Parathyroid adenoma (tissue), 2 donors: ENCODE measurements around the gene STPG4.

Source experiments
- H2AFZ ChIP-seq: fragments of 300-600 bp; sonication (generic); one replicate; pipeline ENCODE4 v1.7.0; 2017; ENCODE audit warnings: antibody characterized with exemption, mild to moderate bottlenecking
- H3K27ac ChIP-seq: fragments of 300-600 bp; sonication (generic); one replicate; pipeline ENCODE4 v1.7.0; 2017
- H3K27me3 ChIP-seq: fragments of 300-600 bp; sonication (generic); one replicate; pipeline ENCODE4 v1.7.0; 2017; ENCODE audit warnings: low read length; ENCODE audit not compliant: control insufficient read depth, insufficient read depth
- H3K36me3 ChIP-seq: fragments of 300-600 bp; sonication (generic); one replicate; pipeline ENCODE4 v1.7.0; 2017; ENCODE audit warnings: low read length; ENCODE audit not compliant: control insufficient read depth, insufficient read depth
- H3K4me1 ChIP-seq: fragments of 300-600 bp; sonication (generic); one replicate; pipeline ENCODE4 v1.7.0; 2017; ENCODE audit warnings: control low read depth
- H3K4me2 ChIP-seq: fragments of 300-600 bp; sonication (generic); one replicate; pipeline ENCODE4 v1.7.0; 2017; ENCODE audit warnings: low read length
- H3K4me3 ChIP-seq: fragments of 300-600 bp; sonication (generic); one replicate; pipeline ENCODE4 v1.7.0; 2017; ENCODE audit warnings: low read depth, low read length
- H3K79me2 ChIP-seq: fragments of 300-600 bp; sonication (generic); one replicate; pipeline ENCODE4 v1.7.0; 2017; ENCODE audit warnings: control low read depth
- H3K9ac ChIP-seq: fragments of 300-600 bp; sonication (generic); one replicate; pipeline ENCODE4 v1.7.0; 2017; ENCODE audit warnings: mild to moderate bottlenecking
- H3K9me3 ChIP-seq: fragments of 300-600 bp; sonication (generic); one replicate; pipeline ENCODE4 v1.7.0; 2017; ENCODE audit warnings: low read length; ENCODE audit not compliant: control insufficient read depth
- TF ChIP-seq, protein P1 (sequence below): fragments of 300-600 bp; sonication (generic); IDR thresholded peaks from one replicate; pipeline ENCODE4 v1.7.0; 2017; ENCODE audit warnings: antibody characterized with exemption, mild to moderate bottlenecking
- donor health status: primary hyperparathyroidism.

STPG4 gene

DNA sequence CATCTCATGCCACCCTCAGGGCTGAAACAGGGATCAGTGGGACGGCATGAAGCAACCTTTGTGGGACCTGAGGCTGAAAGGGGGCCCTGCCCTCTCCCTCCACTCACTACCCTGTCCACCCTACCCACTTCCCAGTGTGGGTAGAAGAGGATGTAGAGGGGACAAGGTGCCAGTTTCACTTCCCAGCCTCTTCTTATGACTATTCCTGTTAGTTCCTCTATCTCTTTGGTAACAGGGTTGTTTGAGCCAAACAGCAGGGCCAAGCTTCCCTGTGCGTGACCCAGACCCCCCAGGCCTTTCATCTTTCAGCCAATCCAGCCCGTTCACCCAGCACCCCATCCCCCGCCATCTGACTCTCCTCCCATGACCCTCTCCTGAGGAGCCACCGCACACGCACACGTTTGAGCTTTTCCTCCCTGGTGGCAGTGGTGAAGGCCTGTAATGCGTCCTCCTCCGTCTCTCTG lies 82.3 kb downstream of the STPG4 start:
- Histone ChIP-seq H3K79me2 (no peaks in the 10 kb centered on the region), H3K4me1 (peaks cover 9% of the 10 kb centered on the region), H3K27me3 (no peaks in the 10 kb centered on the region), H3K4me2 (no peak overlapping the region), H3K36me3 (no peaks in the 10 kb centered on the region), H3K27ac (peak overlapping the region; percentile 76), H3K4me3 (no peak overlapping the region), H3K9ac (no peak overlapping the region), H3K9me3 (no peaks in the 10 kb centered on the region), H2AFZ (no peak overlapping the region)
- TF ChIP-seq, protein P1, sequence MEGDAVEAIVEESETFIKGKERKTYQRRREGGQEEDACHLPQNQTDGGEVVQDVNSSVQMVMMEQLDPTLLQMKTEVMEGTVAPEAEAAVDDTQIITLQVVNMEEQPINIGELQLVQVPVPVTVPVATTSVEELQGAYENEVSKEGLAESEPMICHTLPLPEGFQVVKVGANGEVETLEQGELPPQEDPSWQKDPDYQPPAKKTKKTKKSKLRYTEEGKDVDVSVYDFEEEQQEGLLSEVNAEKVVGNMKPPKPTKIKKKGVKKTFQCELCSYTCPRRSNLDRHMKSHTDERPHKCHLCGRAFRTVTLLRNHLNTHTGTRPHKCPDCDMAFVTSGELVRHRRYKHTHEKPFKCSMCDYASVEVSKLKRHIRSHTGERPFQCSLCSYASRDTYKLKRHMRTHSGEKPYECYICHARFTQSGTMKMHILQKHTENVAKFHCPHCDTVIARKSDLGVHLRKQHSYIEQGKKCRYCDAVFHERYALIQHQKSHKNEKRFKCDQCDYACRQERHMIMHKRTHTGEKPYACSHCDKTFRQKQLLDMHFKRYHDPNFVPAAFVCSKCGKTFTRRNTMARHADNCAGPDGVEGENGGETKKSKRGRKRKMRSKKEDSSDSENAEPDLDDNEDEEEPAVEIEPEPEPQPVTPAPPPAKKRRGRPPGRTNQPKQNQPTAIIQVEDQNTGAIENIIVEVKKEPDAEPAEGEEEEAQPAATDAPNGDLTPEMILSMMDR: no peak

DNA sequence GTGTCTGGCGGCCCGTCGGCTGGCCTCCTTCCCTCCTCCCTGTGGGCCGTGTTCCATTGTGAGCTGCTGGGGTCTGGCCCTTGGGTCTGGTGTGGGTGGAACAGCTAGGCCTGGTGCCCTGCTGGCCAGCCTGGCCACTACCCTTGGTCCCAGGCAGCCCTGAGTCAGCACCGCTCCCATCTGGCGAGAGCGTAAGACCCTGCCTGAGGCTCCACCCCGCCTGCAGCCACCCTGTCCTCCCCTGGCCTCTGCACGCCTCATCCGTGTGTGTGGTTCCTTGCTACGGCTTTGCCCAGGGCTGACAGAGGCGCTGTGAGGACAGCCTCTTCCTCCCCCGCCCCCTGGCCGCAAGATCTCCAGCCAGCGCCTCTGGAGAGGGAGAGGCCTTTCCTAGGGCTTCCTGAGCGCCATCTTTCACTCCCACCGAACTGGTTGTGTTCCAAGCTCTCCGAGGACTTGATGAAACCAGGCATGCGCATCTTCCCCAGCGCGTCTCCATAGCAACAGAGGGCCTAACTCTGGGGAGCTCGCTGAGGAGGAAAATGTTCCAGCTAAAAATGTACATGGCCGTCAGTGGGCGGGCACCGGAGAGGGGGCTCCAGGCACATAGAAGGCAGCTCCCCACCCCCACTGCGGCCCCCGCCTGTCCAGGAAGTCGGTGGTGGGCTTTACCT lies 83.0 kb downstream of the STPG4 start:
- H3K4me2 ChIP-seq: no peak overlapping the region
- H3K9ac ChIP-seq: no peak overlapping the region
- TF ChIP-seq, protein P1: no peak
- H2AFZ ChIP-seq: no peak overlapping the region
- no peaks in the 10 kb centered on the region for H3K27me3 ChIP-seq
- no peak overlapping the region for H3K4me3 ChIP-seq
- peaks cover 9% of the 10 kb centered on the region for H3K4me1 ChIP-seq
- H3K9me3 ChIP-seq: no peaks in the 10 kb centered on the region
- no peaks in the 10 kb centered on the region for H3K79me2 ChIP-seq
- no peaks in the 10 kb centered on the region for H3K36me3 ChIP-seq
- peak overlapping the region; percentile 76 for H3K27ac ChIP-seq

DNA sequence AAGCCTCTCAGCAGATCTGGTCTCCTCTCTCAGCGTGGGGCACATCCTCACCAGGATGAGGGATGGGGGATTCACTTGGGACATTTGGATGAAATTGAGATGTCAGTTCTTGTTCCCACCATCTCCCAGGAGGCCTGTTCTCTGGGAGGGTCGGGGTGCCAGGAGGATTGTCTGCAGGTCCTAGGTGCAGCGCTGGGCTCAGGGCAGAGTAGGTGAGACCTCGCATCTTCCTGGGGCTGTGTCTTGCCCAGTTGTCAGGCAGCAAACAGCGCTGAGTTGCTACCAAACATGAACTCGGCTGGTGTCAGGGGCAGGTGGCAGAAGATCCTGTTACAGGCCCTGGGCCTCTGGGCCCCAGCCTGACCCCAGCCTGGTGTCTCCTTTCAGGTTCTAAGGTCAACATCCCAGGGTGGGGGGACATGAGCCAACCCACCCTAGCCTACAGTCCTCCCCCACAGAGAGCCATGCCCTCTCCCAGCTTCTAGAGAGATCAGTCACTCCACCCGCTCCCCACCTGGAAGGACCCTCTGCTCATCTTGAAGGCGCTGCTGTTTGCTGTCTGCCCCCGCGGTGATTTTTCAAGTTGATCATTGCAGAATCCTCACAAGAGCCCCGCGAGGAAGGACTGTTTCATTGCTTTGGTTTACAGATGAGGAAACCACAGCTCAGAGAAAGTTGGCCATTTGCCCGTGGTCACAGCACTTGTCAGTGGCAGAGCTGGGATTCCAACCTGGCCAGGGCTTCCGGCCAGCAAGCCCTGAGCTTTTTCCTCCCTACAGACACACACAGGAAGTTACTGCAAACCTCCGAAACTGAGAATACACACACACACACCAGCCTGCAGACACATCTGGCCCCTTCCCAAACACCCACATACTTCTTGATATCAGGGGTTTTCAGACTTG lies 83.9 kb downstream of the STPG4 start:
- H2AFZ ChIP-seq: no peak overlapping the region
- H3K9me3 ChIP-seq: no peaks in the 10 kb centered on the region
- H3K36me3 ChIP-seq: no peaks in the 10 kb centered on the region
- no peak overlapping the region for H3K4me3 ChIP-seq
- no peak overlapping the region for H3K4me2 ChIP-seq
- TF ChIP-seq, protein P1: no peak
- H3K4me1 ChIP-seq: peaks cover 9% of the 10 kb centered on the region
- H3K27ac ChIP-seq: peak overlapping the region; percentile 76
- no peak overlapping the region for H3K9ac ChIP-seq
- no peaks in the 10 kb centered on the region for H3K27me3 ChIP-seq
- no peaks in the 10 kb centered on the region for H3K79me2 ChIP-seq

DNA sequence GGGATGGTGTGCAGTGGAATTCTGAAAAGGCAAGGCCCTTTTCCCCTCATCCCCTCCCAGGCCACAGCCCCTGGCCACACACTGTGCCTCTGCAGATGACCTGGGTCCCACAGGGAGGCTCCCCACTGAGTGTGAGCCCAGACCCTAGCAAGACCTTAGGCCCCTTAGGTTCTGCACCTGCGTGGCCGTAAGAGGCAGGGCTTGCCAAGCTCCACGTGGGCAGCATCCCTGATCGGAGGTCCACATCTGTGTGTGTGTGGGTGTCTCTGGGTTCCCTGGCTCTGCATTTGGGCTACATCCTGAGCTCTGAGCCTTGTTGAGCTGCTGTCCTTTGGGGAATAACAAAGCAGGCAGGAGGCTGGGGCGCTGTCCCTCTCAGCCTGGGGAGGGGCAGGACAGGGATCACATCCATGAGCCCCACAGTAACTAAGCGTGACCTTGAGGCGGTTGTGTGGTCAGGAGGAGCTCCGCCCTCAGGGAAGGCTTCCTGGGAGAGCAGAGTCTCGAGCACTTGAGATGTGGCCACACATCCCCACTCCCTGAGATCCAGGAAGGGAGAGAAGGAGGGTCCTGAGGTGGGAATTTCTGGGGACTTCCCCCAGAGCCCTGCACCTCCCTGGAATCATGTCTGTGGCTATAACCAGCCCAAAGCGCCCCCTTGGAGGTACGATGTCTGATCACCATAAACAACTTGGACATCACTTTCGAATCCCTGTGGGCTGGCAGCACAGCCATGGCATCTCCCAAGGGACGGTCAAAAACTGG lies 84.8 kb downstream of the STPG4 start:
- TF ChIP-seq, protein P1: no peak
- no peaks in the 10 kb centered on the region for H3K9me3 ChIP-seq
- H3K36me3 ChIP-seq: no peaks in the 10 kb centered on the region
- H3K4me2 ChIP-seq: no peak overlapping the region
- H3K27ac ChIP-seq: peak overlapping the region; percentile 76
- H3K4me3 ChIP-seq: no peak overlapping the region
- no peak overlapping the region for H3K9ac ChIP-seq
- no peaks in the 10 kb centered on the region for H3K27me3 ChIP-seq
- no peaks in the 10 kb centered on the region for H3K79me2 ChIP-seq
- no peak overlapping the region for H2AFZ ChIP-seq
- peaks cover 12% of the 10 kb centered on the region for H3K4me1 ChIP-seq
